Dendritic cell treated with granulocyte-macrophage colony-stimulating factor and Interleukin-4, amounts not matched to agents 40 ng/mL and 50 ng/mL, for 4 days (primary cell): ENCODE measurements around the gene TTLL13.

Experiments
- H3K27ac Mint-ChIP-seq: one replicate; pipeline ENCODE4 v1.8.0; 2022; ENCODE audit warnings: mild to moderate bottlenecking, mixed read lengths
- H3K27me3 Mint-ChIP-seq: one replicate; pipeline ENCODE4 v1.8.0; 2022; ENCODE audit warnings: mild to moderate bottlenecking, mixed read lengths
- H3K36me3 Mint-ChIP-seq: one replicate; pipeline ENCODE4 v1.8.0; 2022; ENCODE audit warnings: low read depth, mixed read lengths
- H3K4me1 Mint-ChIP-seq: one replicate; pipeline ENCODE4 v1.8.0; 2022; ENCODE audit warnings: low read depth, mixed read lengths
- H3K4me3 Mint-ChIP-seq: one replicate; pipeline ENCODE4 v1.8.0; 2022; ENCODE audit warnings: mild to moderate bottlenecking, moderate library complexity, mixed read lengths
- H3K9me3 Mint-ChIP-seq: one replicate; pipeline ENCODE4 v1.8.0; 2022; ENCODE audit warnings: mixed read lengths
- intact Hi-C: fragments of 100-400 bp; cut with micrococcal nuclease; formaldehyde crosslinking; loops from one replicate; pipeline ENCODE4 v1.15.0; 2022

TTLL13 gene

DNA sequence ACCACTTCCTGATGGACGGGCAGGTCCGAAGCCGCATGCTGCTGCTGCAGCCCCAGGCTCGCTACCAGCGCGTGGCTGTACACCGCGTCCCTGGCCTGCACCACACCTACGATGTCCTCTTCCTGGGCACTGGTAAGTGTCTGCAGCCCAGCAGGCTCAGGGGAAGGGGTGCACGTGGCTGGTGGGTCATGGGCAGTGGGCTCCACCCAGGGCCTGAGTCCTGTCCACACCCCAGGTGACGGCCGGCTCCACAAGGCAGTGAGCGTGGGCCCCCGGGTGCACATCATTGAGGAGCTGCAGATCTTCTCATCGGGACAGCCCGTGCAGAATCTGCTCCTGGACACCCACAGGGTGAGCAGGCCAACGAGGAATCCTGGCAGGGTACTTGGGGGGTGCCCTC lies 24.3 kb upstream of the TTLL13 start:
- Mint-ChIP-seq H3K4me1 (peaks cover 10% of the 10 kb centered on the region), H3K4me3 (no peak overlapping the region), H3K27me3 (no peaks in the 10 kb centered on the region), H3K36me3 (peaks cover 97% of the 10 kb centered on the region), H3K9me3 (no peaks in the 10 kb centered on the region), H3K27ac (no peak overlapping the region)
- intact Hi-C loops, result loop anchor here (10.0 kb wide), 1 partner anchor 140 kb away; no protein-coding TSS in a partner anchor

DNA sequence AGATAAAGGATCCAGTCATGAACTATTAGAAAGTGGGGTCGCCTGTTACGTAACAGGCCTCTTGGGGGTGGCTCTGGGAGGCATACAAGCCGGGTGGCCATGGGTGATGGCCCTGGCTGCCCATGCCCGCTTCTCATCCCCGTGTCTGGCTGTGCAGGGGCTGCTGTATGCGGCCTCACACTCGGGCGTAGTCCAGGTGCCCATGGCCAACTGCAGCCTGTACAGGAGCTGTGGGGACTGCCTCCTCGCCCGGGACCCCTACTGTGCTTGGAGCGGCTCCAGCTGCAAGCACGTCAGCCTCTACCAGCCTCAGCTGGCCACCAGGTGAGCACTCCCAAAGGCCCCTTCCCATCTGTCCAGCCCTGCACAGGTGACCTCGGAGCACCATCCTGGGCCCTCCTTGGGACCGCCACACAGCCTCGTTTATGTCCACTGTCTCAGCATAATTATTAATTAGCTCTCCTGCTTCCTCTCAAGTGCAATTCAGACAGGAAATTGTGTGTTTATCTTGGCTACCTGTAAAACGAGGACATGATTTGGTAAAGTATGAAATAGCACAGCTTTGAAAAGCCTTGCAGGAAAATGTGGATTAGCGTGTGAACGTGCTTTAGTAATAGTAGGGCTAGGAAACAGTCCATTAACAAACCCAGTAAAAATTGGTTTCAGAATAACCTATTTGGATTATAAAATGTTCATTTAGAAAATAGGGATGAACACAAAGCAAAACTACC lies 23.7 kb upstream of the TTLL13 start:
- peaks cover 16% of the 10 kb centered on the region for H3K4me1 Mint-ChIP-seq
- intact Hi-C loops, result loop anchor here (10.0 kb wide), 1 partner anchor 141 kb away; no protein-coding TSS in a partner anchor
- no peaks in the 10 kb centered on the region for H3K27me3 Mint-ChIP-seq
- no peak overlapping the region for H3K4me3 Mint-ChIP-seq
- no peak overlapping the region for H3K27ac Mint-ChIP-seq
- peaks cover 97% of the 10 kb centered on the region for H3K36me3 Mint-ChIP-seq
- H3K9me3 Mint-ChIP-seq, result no peaks in the 10 kb centered on the region

- H3K4me3 Mint-ChIP-seq, result no peak overlapping the region
- peaks cover 33% of the 10 kb centered on the region for H3K4me1 Mint-ChIP-seq
- no peaks in the 10 kb centered on the region for H3K9me3 Mint-ChIP-seq
- H3K36me3 Mint-ChIP-seq, result peaks cover 93% of the 10 kb centered on the region
- H3K27me3 Mint-ChIP-seq, result no peaks in the 10 kb centered on the region
- intact Hi-C loops, result loop anchor here (10.0 kb wide), 1 partner anchor 143 kb away; no protein-coding TSS in a partner anchor
- no peak overlapping the region for H3K27ac Mint-ChIP-seq
These were observed 22.0 kb upstream of the TTLL13 start for GRCh38 chr15:90227336-90227735.

DNA sequence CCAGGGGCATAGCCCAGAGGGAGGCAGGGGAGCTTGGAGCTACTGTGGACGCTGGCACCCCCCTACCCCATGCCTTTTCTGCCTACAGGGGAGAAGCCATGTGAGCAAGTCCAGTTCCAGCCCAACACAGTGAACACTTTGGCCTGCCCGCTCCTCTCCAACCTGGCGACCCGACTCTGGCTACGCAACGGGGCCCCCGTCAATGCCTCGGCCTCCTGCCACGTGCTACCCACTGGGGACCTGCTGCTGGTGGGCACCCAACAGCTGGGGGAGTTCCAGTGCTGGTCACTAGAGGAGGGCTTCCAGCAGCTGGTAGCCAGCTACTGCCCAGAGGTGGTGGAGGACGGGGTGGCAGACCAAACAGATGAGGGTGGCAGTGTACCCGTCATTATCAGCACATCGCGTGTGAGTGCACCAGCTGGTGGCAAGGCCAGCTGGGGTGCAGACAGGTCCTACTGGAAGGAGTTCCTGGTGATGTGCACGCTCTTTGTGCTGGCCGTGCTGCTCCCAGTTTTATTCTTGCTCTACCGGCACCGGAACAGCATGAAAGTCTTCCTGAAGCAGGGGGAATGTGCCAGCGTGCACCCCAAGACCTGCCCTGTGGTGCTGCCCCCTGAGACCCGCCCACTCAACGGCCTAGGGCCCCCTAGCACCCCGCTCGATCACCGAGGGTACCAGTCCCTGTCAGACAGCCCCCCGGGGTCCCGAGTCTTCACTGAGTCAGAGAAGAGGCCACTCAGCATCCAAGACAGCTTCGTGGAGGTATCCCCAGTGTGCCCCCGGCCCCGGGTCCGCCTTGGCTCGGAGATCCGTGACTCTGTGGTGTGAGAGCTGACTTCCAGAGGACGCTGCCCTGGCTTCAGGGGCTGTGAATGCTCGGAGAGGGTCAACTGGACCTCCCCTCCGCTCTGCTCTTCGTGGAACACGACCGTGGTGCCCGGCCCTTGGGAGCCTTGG lies 21.3 kb upstream of the TTLL13 start:
- Mint-ChIP-seq H3K4me3 (no peak overlapping the region), H3K27me3 (no peaks in the 10 kb centered on the region), H3K36me3 (peaks cover 90% of the 10 kb centered on the region), H3K4me1 (peaks cover 41% of the 10 kb centered on the region), H3K27ac (no peak overlapping the region), H3K9me3 (no peaks in the 10 kb centered on the region)
- intact Hi-C loops, result loop anchor here (10.0 kb wide), 1 partner anchor 143 kb away; no protein-coding TSS in a partner anchor

DNA sequence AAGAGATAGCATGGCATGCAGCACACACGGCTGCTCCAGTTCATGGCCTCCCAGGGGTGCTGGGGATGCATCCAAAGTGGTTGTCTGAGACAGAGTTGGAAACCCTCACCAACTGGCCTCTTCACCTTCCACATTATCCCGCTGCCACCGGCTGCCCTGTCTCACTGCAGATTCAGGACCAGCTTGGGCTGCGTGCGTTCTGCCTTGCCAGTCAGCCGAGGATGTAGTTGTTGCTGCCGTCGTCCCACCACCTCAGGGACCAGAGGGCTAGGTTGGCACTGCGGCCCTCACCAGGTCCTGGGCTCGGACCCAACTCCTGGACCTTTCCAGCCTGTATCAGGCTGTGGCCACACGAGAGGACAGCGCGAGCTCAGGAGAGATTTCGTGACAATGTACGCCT lies 20.4 kb upstream of the TTLL13 start:
- no peaks in the 10 kb centered on the region for H3K27me3 Mint-ChIP-seq
- intact Hi-C loops, result loop anchor here (10.0 kb wide), 1 partner anchor 144 kb away; no protein-coding TSS in a partner anchor
- no peaks in the 10 kb centered on the region for H3K9me3 Mint-ChIP-seq
- peaks cover 42% of the 10 kb centered on the region for H3K4me1 Mint-ChIP-seq
- H3K36me3 Mint-ChIP-seq, result peaks cover 83% of the 10 kb centered on the region
- no peak overlapping the region for H3K4me3 Mint-ChIP-seq
- peak overlapping the region; percentile 14 for H3K27ac Mint-ChIP-seq

- Mint-ChIP-seq H3K4me3 (no peak overlapping the region), H3K27ac (peak overlapping the region; percentile 83), H3K36me3 (peaks cover 72% of the 10 kb centered on the region), H3K9me3 (no peaks in the 10 kb centered on the region), H3K4me1 (peaks cover 51% of the 10 kb centered on the region), H3K27me3 (no peaks in the 10 kb centered on the region)
- intact Hi-C loops, result no loop called here
These were observed 19.3 kb upstream of the TTLL13 start for GRCh38 chr15:90230071-90230494.

DNA sequence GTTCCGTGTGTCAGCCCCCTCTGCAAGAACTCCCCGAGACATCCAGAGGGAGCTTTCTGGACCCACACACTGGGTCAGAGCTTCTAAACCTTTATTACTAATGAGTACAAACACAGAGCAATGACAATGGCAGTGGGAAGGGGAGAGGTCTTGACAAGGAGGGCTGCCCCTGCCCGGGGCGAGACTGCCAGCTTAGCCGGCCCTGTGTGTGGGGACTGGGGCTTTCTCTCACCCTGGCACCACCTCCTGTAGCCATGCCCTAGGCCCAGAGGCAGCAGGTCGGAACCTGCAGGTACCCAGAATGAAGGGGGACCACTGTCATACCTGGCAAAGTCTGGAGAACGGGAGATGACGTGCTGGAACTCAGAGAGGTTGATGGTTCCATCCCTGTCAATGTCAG lies 18.7 kb upstream of the TTLL13 start:
- Mint-ChIP-seq H3K4me1 (peaks cover 53% of the 10 kb centered on the region), H3K4me3 (peak overlapping the region; percentile 51), H3K27ac (peak overlapping the region; percentile 83), H3K36me3 (peaks cover 66% of the 10 kb centered on the region), H3K27me3 (no peaks in the 10 kb centered on the region), H3K9me3 (no peaks in the 10 kb centered on the region)
- intact Hi-C loops, result no loop called here

DNA sequence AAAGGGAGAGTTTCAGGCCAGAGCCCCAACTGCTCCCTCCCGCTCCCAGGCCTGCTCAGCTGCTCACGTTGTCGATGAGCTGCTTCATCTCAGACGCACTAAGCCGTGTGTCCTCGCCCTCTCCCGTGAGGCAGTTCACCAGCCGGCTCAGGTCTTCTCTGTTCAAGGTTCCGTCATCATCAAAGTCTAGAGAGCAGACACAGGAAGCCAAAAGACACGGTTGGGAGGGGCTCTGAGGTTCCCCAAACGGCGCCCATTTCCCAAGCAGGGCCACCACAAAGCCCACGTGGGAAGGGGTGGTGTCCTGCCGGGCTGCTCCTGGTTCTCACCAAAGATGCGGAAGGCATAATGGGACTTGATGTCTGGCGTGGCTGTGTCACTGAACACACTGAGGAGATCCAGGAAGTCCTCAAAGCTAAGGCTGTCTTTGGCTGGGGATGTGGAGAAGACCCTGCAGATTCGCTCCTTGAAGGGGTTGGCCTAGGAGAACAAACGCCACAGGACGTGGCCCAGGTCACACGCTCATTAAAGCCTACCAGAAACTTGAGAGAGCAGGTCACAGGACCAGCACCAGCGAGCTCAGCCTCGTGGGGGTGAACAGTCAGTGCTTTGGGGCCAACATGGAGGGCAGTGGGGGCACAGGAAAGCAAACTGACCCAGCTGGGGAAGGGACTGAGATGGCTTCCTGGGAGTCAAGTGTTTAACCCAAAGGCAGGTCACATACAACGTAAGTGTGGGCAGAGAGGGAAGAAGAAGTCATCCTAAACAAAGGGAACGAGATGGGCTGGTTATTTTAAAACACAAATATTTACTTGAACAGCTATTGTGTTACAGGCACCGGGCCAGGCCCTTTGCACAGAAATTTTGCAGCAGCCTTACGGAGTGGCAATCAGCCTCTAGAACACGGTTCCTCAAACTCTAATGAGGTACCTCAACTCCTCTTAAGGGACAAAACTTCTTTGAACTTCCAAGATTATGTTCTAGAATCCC lies 18.0 kb upstream of the TTLL13 start:
- H3K4me1 Mint-ChIP-seq, result peaks cover 53% of the 10 kb centered on the region

GRCh38 chr15:90232196-90232595 lies 17.2 kb upstream of the TTLL13 start:
- Mint-ChIP-seq H3K27ac (peak overlapping the region; percentile 83), H3K4me1 (peaks cover 53% of the 10 kb centered on the region), H3K36me3 (peaks cover 65% of the 10 kb centered on the region), H3K27me3 (no peaks in the 10 kb centered on the region), H3K9me3 (no peaks in the 10 kb centered on the region), H3K4me3 (peak overlapping the region; percentile 79)
- intact Hi-C loops, result no loop called here

More for the DNA sequence above, 18.0 kb upstream of the TTLL13 start:
- peaks cover 63% of the 10 kb centered on the region for H3K36me3 Mint-ChIP-seq
- intact Hi-C loops, result no loop called here
- H3K27me3 Mint-ChIP-seq, result no peaks in the 10 kb centered on the region
- no peaks in the 10 kb centered on the region for H3K9me3 Mint-ChIP-seq
- H3K4me3 Mint-ChIP-seq, result peak overlapping the region; percentile 51
- H3K27ac Mint-ChIP-seq, result peak overlapping the region; percentile 83

GRCh38 chr15:90232941-90233386 lies 16.4 kb upstream of the TTLL13 start:
- intact Hi-C loops, result no loop called here
- H3K4me1 Mint-ChIP-seq, result peaks cover 53% of the 10 kb centered on the region
- H3K27me3 Mint-ChIP-seq, result no peaks in the 10 kb centered on the region
- peak overlapping the region; percentile 79 for H3K4me3 Mint-ChIP-seq
- peak overlapping the region; percentile 83 for H3K27ac Mint-ChIP-seq
- H3K36me3 Mint-ChIP-seq, result peaks cover 65% of the 10 kb centered on the region
- no peaks in the 10 kb centered on the region for H3K9me3 Mint-ChIP-seq

GRCh38 chr15:90233387-90234095 lies 15.8 kb upstream of the TTLL13 start, which contains the start of gene CIB1:
Gene CIB1, minus strand, starts transcription at chr15:90233941. Its CDS starts 56 bp downstream, at chr15:90233885.
- Mint-ChIP-seq H3K27ac (peak within 1 kb of the TSS; percentile 83), H3K27me3 (no peaks in the 10 kb centered on the region), H3K4me3 (peak within 1 kb of the TSS; percentile 79), H3K36me3 (peaks cover 65% of the 10 kb centered on the region), H3K9me3 (no peaks in the 10 kb centered on the region), H3K4me1 (peaks cover 53% of the 10 kb centered on the region)
- intact Hi-C loops, result loop anchor here (1.0 to 2.0 kb wide), 2 partner anchors 16 to 31 kb away; partner anchors contain the start of genes NGRN and TTLL13
